HG02973 (cell line): ENCODE results near the gene TUBGCP3.
"Not testable (repeated sequence)": the region's sequence is repeated elsewhere in the genome, so short reads cannot be mapped to it uniquely, and the experiment has no call there.

ENCODE experiments used
- ATAC-seq: cut with Tn5 transposase; IDR thresholded peaks from one replicate; pipeline ENCODE4 v1.9.1; 2021; ENCODE audit warnings: moderate library complexity; ENCODE audit not compliant: unreplicated experiment

The TUBGCP3 gene

DNA sequence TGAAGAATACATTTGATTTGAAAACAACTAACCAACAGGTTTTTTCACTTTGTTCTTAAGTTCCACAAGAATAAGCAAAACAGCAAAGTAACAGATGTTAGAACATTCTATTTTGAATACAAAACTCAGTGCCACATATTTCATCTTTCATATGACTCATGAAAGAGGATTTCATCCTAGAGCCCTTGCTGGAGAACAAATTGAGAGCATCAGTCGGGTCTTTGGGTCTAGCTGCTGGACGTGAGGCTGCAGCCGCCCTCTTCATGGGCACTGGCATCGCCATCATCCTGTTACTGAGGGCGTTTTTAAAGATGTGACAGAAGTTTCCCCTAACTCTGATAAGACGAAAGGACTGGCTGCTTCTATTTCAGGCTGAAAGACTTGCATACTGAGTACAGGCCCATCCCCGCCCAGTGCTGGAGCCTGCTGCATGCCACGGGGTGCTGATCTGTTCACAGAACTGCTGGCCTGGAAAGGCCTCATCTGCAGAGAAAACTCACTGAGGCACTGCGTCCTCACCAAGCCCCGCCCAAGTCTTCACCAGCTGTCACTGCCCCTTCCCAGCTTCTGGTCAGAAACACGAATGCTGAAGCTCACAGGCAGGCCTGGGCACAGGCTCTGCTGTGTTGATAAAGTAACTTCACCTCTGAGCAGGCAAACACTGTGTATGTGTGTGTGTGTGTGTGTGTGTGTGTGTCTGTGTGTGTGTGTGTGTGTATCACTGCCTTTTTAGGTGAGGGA, 101.4 kb downstream of the TUBGCP3 start:
- no peak for ATAC-seq

DNA sequence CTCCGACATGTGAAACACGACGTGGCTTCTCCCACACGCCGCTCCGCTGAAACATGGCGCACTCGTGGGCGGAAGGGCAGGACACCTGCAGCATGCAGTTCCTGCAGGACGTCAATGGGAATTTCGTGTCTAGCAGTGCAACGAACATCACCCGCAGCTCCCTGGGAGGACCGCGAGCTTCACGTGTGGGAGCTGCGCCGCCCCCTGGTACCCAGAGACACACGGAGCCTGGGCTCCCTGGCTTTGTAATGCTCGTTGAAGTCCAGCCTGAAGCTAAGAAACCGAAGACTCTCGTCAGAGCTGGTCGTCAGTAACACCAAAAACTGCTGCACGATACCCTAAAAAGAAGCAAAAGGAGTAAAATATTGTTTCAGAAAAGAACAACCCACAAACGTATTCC, 102.1 kb downstream of the TUBGCP3 start:
- ATAC-seq, result not testable (repeated sequence)

DNA sequence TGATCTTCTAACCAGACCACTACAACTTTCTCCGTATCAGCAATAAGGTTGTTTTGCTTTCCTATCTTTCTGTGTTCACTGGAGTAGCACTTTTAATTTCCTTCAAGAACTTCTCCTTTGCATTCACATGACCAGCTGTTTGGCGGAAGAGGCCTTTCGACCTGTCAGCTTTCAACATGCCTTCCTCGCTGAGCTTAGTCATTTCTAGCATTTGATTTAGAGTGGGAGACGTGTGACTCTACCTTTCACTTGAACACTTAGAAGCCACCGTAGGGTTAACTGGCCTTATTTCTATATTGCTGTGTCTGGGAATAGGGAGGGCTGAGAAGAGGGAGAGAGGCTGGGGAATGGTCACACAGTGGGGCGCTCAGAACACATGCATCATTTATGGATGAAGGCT, 104.7 kb downstream of the TUBGCP3 start:
- ATAC-seq, result no peak

DNA sequence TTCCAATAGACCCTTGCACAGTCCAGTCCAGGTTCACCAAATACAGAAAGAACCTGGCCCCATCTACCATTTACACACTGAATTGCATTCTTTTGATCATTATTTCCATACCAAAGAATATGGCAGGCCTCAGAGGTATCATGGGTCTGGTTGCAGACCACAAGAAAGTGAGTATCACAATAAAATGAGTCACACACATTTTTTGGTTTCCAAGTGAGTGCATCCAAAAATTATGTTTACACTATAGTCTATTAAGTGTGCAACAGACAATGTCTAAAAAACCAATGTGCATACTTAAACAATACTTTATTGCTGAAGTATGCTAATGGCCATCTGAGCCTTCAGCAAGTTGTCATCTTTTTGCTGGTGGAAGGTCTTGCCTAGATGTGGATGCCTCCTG, 106.5 kb downstream of the TUBGCP3 start:
- no peak for ATAC-seq

DNA sequence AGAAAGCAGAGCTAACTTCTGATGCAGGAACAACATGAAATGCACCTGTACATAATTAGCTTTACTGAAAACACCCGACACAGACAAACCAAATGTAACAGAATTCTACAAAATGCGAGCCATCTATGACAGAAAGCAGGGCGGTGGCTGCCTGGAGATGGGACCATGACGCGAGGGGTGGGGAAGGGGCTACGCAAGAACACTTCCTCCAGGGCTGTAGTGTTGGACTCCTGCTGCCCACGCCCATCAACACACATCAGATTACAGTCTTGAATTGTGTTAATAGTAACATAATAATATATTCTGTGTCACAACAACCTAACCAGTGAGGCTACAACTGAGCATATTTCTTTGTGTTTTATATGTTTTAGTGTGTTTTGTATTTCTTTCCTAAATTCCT, 108.6 kb downstream of the TUBGCP3 start:
- ATAC-seq, result no peak

DNA sequence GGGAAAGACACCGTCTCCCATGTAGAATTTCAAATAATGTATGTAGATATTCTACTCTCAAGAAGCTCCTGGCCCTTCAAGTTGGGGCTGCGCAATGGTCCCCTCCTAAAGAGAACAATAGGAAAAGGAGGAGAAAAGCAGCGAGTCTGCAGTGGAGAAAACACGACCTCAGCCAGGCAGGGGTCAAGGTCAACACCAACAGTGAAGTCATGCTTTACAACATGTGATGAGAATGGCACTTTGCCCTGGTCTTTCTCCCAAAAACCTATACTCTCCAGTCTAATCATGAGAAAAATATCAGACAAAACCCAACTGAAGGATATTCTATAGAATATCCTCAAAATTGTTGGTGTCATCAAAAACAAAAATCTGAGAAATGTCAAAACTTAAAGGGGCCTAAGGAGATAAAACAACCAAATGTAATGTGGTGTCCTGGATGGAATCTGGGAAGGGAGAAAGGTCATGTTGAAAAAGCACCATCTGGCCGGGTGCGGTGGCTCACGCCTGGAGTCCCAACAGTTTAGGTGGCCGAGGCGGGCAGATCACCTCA, 110.8 kb downstream of the TUBGCP3 start:
- ATAC-seq, result no peak

DNA sequence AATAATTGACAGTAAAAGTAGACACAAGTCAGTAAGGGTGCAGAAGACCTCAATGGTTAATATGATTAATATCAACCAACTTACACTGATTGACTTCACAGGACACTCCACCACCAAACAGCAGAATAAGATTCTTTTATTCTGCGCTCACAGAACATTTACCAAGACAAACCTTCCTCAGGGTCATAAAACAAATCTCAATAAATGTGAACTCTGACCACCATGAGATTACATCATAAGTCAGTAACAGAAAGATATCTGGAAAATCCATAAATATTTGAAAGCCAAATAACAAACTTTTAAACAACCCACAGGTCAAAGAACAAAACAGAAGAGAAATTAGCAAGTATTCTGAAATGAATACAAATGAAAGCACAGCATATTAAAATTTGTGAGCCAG, 112.1 kb downstream of the TUBGCP3 start:
- ATAC-seq, result no peak

DNA sequence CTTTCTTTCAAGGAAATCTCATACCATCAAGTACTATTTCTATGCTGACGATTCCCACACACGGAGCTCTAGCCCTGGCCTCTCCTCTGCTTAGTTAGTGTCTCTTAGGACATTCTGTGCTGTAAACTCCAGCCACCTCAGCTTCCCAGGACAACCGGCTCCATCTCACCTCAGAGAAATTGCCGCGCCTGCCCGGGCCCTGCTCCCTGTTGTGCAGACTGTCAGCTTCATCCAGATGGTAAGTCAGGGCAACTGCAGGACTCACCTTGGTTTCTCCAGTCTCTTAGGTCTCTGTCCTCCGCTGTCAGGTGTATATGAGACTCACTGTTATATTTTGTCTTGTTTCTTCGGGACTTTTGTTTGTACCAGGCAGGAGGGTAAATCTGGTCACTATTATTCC, 113.1 kb downstream of the TUBGCP3 start:
- ATAC-seq, result no peak

DNA sequence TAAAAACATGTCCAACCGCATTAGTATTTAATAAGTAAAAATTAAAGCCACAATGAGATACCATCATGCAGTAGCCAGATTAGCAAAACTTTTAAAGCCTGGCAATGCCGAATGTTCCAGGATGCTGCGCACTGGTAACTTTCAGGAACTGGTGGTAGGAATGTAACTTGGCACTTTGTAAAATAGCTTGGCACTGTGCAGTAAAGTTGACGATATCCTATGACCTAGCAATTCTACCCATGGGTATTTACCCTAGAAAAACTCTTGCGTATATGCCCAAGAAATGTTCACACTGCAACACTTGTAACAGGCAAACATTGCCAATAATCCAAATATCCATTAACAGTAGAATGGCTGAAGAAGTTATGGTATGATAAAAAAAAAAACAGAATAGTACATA, 114.1 kb downstream of the TUBGCP3 start:
- no peak for ATAC-seq

DNA sequence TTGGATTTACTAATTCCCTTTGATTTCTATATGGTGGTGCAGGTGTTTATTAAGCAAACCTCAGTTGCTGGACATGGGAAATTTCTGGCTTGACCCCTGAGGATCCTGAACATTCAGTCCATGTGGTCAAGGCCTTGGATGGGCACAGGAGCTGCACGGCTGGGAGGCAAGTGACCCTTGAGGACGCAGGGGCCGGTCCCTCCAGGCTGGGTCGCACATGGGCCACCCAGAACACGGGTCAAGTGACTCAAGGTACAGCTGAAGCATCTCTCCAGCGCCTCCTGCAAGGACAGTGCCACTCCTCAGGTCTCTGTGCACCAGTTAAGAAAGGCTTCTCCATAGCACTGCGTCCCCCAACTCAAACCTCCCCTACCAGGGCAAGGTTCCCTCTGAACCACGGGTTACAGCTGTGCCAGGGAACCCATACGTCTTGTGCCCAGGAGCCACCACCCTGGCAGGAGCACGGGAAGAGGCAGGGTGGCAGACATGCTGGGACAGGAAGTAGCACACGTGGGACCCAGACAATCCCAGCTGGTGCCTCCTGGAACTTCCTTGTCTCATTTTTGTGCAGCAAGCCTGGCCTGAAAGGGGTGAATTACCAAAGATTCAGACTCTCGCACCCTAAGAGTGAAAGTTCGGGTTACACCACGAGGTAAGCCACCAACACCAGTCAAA, 118.7 kb downstream of the TUBGCP3 start:
- ATAC-seq, result no peak

DNA sequence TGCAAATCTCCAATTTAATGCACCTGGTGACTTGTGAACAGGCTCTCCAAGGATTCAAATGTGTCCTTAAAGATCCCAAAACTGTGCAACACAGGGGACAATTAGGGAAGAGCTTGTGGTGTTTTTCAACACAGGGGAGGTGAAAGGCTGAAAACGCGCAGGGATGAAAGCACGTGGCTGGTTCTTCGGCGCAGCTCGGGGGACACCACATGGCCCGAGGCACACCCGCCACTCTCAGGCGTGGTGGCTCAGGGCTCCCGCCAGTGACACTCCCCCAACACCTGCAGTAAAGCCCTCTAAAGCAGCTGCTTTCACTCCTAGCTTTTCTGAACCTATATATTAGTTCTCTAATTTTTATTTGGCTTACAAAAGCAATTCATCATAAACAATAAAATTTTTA, 119.9 kb downstream of the TUBGCP3 start:
- no peak for ATAC-seq

DNA sequence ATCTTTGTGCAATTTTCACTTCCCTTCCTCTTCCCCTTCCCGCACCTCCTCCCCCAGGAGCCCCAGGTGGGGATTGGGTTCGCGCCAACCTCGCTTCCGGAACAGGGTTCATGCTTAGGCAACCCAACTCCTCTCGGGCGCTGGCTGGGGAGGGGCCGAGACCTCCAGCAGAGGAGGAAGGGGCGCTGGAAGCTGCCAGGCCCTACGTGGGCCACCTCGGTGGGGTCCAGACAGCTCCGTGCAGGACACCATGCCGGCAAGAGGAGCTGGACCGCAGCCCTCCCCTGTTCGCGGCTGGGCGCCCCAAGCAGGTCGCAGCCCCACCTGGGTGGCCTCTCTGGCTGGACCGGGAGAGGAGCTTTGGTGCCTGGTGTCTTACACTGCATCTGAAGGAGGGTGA, 120.7 kb downstream of the TUBGCP3 start:
- no peak for ATAC-seq

DNA sequence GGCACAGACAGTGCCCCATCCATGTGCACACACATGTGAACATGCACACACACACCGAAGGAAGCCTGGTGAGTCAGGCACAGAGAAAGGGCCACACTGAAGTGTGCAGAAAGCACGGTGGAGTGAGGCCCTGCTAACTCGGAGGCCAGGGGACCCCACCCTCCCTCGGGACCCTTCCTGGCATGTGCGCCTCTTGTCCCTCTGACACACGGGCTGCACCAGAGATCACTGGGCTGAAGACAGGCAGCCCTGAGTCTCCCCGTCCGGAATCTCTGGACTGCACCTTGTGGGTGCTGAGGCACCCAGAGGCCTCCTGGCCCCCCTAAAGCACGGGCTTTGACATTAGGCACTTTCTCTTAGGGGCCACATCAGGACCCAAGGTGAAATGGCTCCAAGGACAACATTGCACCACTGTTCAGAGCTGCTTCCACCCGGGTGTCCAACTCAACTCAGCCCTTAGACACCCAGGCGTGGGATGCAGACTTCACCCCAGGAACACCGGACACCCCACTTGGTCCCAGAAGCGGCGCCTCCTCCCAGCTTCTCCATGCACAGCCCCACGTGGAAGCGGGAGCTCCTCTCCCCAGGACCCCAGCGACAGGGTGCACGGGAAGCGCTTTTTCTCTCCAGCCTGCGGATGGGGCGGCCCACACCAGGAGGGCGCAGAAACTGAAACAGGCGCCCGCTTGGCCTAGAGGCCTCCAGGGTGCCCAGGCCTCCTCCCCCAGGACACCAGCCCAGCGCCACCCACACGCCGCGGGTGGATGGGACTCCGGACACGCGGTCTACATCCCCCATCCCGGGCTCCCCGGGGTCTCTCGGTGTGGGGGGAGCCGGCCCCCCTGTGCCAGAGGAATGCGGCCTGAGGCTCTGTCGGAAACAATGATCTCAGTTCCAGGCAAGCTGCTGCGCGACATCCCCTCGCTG, 121.6 kb downstream of the TUBGCP3 start:
- ATAC-seq, result no peak

DNA sequence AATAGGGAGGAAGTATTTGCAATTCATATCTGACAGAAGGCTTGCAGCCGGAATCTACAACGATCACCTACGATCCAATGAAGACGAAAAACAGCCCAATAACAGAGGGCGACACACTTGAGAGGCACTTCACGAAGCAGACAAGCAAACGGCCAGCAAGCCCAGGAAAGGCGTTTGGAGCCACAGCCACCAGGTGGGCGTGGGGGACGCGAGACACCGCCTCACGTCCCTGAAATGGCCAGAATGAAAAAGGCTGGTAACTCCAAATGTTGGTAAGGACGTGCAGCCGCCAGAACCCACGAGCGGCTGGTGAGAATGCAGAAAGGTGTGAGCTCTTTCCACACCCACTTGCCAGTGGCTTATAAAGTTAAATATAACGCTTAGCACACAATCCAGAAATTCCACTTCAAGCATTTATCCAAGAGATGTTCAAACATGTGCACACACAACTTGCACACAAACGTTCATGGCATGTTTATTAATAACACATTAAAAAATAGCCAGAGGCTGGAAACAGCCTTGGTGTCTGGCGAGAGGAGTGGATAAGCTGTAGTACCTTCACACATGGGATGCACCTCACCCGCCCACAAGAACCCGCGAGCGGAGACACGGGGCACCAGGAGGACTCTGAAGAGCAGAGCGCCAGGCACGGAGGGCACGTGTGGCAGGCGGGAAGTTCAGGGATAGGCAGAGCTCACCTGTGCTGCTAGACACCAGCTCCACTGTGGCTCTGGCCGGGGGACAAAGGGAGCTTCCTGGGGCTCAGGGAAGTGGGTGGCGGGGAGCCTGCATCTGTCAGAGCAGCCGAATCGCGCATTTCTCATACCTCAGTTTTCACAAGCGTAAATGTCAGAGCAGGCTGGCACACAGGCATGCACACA, 122.5 kb downstream of the TUBGCP3 start:
- ATAC-seq, result no peak

DNA sequence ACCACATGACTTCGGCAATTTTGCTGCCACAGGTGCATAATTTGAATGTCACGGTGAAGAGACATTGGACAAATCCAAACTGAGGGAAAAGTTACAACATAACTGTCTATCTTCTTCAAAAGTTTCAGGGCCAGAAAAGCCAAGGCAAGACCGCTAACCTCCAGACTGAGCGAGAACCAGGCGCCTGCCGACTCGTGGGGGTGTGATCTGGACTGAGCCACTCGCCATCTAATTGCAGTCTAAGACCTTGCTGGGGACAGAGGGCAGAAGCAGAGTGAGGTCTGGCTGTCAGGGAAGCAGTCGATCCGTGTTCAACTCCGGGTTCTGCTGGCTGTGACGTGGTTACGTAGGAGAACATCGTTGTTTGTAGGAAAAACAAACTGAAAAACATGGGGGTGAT, 123.2 kb downstream of the TUBGCP3 start:
- no peak for ATAC-seq

DNA sequence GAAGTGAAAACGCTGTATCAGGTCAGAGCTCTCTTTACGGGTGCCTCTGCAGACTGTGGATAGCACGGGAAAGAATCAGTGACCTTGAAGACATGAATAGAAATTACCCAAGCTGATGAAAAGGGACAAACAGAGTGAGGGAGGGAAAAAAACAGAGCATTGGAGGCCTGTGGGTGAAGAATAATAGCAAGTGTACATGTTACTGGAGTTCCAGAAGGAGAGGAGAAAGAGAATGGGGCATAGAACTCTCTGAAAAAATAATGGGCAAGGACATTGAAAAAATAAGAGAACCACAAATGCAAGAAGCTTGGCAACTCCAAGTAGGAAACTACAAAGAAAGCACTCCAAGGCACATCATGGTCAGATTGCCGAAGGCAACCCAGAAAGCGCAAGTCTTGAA, 125.5 kb downstream of the TUBGCP3 start:
- ATAC-seq, result no peak

DNA sequence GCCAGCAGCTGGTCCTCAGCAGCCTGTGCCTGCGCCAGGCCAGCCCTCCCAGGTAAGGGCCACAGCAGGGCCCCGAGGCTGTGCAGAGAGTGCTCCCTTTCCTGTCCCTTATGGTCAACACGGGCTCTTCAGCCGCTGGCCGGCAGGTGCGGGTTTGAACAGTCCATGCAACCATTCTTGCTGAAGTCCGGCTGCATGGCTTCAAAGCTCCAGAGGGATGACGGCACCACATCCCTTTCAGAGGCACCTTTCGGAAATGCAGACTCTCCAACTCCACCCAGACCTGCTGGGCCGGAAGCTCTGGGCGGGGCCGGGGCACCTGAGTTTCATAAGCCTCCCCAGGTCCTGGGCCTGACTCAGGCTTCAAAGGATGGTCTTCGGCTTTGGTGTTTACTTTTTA, 130.5 kb downstream of the TUBGCP3 start:
- no peak for ATAC-seq

DNA sequence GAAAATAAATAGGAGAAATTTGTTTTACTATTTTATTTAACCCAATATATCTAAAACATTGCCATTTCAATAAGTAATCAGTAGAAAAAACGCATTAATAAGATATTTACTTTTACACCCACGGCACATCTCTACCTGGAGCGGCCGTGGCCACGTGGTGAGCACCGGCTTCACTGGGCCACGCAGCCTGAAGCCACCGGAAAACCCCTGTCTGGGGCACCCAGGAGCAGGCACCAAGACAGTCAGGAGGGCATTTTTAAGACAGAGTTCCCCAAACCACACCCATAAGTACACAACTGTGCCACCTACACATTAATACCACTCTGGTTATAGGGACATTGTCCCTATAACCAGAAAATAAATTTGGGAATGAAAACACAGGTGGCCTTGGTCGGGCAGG, 130.9 kb downstream of the TUBGCP3 start:
- no peak for ATAC-seq

DNA sequence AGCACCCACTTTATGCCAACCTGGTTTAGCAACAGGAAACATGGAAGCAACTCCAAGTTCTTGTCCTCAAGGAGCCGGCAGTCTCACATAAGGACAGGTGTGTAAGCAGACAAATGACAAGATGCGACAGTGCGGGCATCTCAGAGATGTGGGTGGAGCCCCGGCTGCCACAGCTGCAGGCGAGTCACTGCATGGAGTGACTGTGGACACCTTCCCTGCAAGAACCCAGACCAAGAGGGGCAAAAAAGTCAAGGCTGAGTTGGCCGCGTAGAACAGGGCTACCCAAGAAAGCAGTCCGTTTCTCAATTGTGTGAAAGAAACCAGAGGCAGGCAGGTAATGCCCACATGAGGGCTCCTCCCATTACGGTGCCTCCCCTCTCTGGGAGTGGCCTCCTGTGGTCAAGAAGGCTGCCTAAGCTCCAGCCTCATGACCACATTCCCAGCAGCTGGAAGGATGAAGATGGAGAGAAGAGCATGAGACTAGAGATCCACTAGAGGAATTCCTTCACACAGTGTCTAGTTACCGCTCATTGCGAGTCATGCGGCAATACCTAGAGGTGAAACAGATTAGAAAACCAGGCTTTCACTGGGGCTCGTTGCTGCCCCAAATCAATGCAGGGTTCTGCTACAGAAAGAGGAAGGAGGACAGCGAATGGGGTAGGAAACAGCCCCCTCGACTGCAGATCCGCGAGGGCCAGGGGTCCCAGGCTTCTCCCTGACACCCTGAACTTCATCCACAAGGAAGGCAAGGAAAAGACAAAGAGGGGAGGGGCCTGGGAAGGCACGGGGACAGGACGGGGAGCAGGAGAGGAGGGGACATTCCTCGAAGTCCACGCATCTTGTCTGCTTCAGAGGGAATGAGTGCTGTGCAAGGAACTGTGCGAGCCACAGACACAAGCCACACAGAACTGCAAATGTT, 131.6 kb downstream of the TUBGCP3 start:
- ATAC-seq, result no peak
